ENCODE results near the gene CSMD2.

GRCh38 chr1:33710967-33711366 lies 454.1 kb downstream of the CSMD2 start:
- TF ChIP-seq CTCF (conservative IDR thresholded peaks at IDR 0.05; ENCODE audit: low read depth, low read length) (no peak), POLR2A (IDR thresholded peaks at IDR 0.05; ENCODE audit: low read depth, low read length) (no peak), SMC3 (IDR thresholded peaks at IDR 0.05; ENCODE audit: low read depth, low read length) (no peak), RAD21 (IDR thresholded peaks at IDR 0.05; ENCODE audit: low read length) (no peak), MXI1 (IDR thresholded peaks at IDR 0.05; ENCODE audit: borderline replicate concordance, low read depth, low read length) (no peak), USF2 (IDR thresholded peaks at IDR 0.05; ENCODE audit: low read depth, low read length) (no peak), FOS (IDR thresholded peaks at IDR 0.05; ENCODE audit: low read depth, low read length) (no peak), CEBPB (IDR thresholded peaks at IDR 0.05; ENCODE audit: low read depth, low read length) (no peak), RCOR1 (IDR thresholded peaks at IDR 0.05; ENCODE audit: insufficient replicate concordance, low read length) (no peak), BHLHE40 (IDR thresholded peaks at IDR 0.05; ENCODE audit: low read depth, low read length) (no peak), MAFK (IDR thresholded peaks at IDR 0.05; ENCODE audit: low read depth, low read length) (no peak), MAZ (IDR thresholded peaks at IDR 0.05; ENCODE audit: borderline replicate concordance, low read depth, low read length) (no peak), CHD1 (IDR thresholded peaks at IDR 0.05; ENCODE audit: low read depth, low read length) (no peak)
